GM12878 (cell line): ENCODE results near the gene CCDC28B. TPM values are rescaled to one million over a fixed set of nuclear protein-coding genes. Genes with fewer than 3 reads are reported as not detected.
A peak's percentile ranks its signal among the peaks of the same experiment; 100 is the strongest.

Experiments used
- ATAC-seq: fragments of 200-7000 bp; cut with Tn5 transposase; 3 replicates; pipeline ENCODE4 v1.9.1; 2020; ENCODE audit warnings: mild to moderate bottlenecking, moderate library complexity
- BruUV-seq: library from RNA; stranded (reverse); fragments of 400-500 nt; replicated peaks from 2 replicates; lab custom pipeline; 2021; lab: Mats Ljungman, UMichigan
- CTCF ChIA-PET: fragments of 300-600 bp; sonication (Branson Sonifier 250); formaldehyde crosslinking; extraction: SDS; loops from one replicate; lab custom pipeline; 2021; ENCODE audit warnings: inconsistent platforms; lab: Yijun Ruan, JAX
- POLR2A ChIA-PET: fragments of 350-600 bp; formaldehyde crosslinking; extraction: SDS; loops from one replicate; lab custom pipeline; 2021; ENCODE audit warnings: inconsistent platforms; lab: Charles Lee
- RAD21 ChIA-PET: fragments of 300-600 bp; sonication (Branson Sonifier 250); formaldehyde crosslinking; loops from one replicate; lab custom pipeline; 2023; ENCODE audit warnings: antibody characterized with exemption; ENCODE audit not compliant: unreplicated experiment; lab: Charles Lee
- SMC1A ChIA-PET: fragments of 300-600 bp; sonication (Branson Sonifier 250); formaldehyde crosslinking; loops from one replicate; lab custom pipeline; 2023; ENCODE audit not compliant: unreplicated experiment, uncharacterized antibody; lab: Charles Lee
- DNase-seq: peaks from one replicate; pipeline ENCODE4 v3.0.0-alpha.2; 2011; ENCODE audit warnings: low read depth, low spot score
- FAIRE-seq: peaks from 3 replicates; lab custom pipeline; 2011; peaks lifted over from hg19 to GRCh38; lab: Jason Lieb, UNC
- H2AFZ ChIP-seq: 2 replicates; pipeline ENCODE4 v1.6.0; 2011; ENCODE audit warnings: low read depth, low read length, control low read depth; ENCODE audit not compliant: control insufficient read depth
- H3K27ac ChIP-seq: 2 replicates; pipeline ENCODE4 v1.5.1; 2011; ENCODE audit warnings: control low read depth; ENCODE audit not compliant: control insufficient read depth, insufficient read depth
- H3K27me3 ChIP-seq, 2 experiments: replicated peaks in 1 of 2; 2 replicates each; pipeline versions ENCODE4 v1.6.0 to v1.6.1; 2011; ENCODE audit warnings: low read length in 1 of 2; ENCODE audit not compliant: control insufficient read depth in 2 of 2, insufficient read depth in 2 of 2
- H3K36me3 ChIP-seq, 2 experiments: 2 replicates each; pipeline ENCODE4 v1.5.1; 2011; ENCODE audit warnings: low read length in 1 of 2; ENCODE audit not compliant: control insufficient read depth in 2 of 2, insufficient read depth in 2 of 2
- H3K4me1 ChIP-seq: 2 replicates; pipeline ENCODE4 v1.6.1; 2011; ENCODE audit warnings: mild to moderate bottlenecking, low read length, moderate library complexity, mixed read lengths; ENCODE audit not compliant: control insufficient read depth, insufficient read depth
- H3K4me2 ChIP-seq: 2 replicates; pipeline ENCODE4 v1.6.0; 2011; ENCODE audit warnings: control low read depth; ENCODE audit not compliant: control insufficient read depth, insufficient read depth
- H3K4me3 ChIP-seq: fragments of 200-600 bp; sonication (generic); 2 replicates; pipeline ENCODE4 v1.5.1; 2016
- H3K79me2 ChIP-seq: 2 replicates; pipeline ENCODE4 v1.6.0; 2011; ENCODE audit warnings: low read length; ENCODE audit not compliant: control insufficient read depth, insufficient read depth
- H3K9ac ChIP-seq: 2 replicates; pipeline ENCODE4 v1.8.0; 2011; ENCODE audit warnings: low read length, control low read depth, mixed read lengths; ENCODE audit not compliant: control insufficient read depth, insufficient read depth
- H3K9me3 ChIP-seq: replicated peaks from 3 replicates; pipeline ENCODE4 v1.5.1; 2011; ENCODE audit warnings: mild to moderate bottlenecking, low read length; ENCODE audit not compliant: control insufficient read depth, insufficient read depth
- H4K20me1 ChIP-seq: 2 replicates; pipeline ENCODE4 v1.6.0; 2011; ENCODE audit not compliant: control insufficient read depth, insufficient read depth
- BHLHE40 ChIP-seq, 2 experiments: fragments of 450-650 bp in 1 of 2; IDR thresholded peaks; 2 replicates each; pipeline ENCODE4 v1.6.1; 2011 to 2017; ENCODE audit warnings: low read depth in 2 of 2, borderline replicate concordance in 1 of 2, improper control_type of control experiment in 1 of 2, low read length in 1 of 2, mild to moderate bottlenecking in 1 of 2
- BRCA1 ChIP-seq: IDR thresholded peaks from 2 replicates; pipeline ENCODE4 v1.6.1; 2011; ENCODE audit warnings: low read depth, low read length, improper control_type of control experiment
- MAX ChIP-seq: IDR thresholded peaks from 2 replicates; pipeline ENCODE4 v1.6.1; 2012; ENCODE audit warnings: low read depth, low read length, improper control_type of control experiment
- MLLT1 ChIP-seq: fragments of 450-650 bp; IDR thresholded peaks from 2 replicates; pipeline ENCODE4 v1.6.1; 2016; ENCODE audit warnings: mild to moderate bottlenecking
- NRF1 ChIP-seq: conservative IDR thresholded peaks from 2 replicates; pipeline ENCODE4 v1.6.1; 2011; ENCODE audit warnings: mild to moderate bottlenecking, low read depth, low read length, improper control_type of control experiment
- POLR2AphosphoS2 ChIP-seq: IDR thresholded peaks from 2 replicates; pipeline ENCODE4 v1.6.1; 2011; ENCODE audit warnings: low read depth, mild to moderate bottlenecking, low read length, improper control_type of control experiment, moderate library complexity
- REST ChIP-seq: IDR thresholded peaks from 2 replicates; pipeline ENCODE4 v1.6.1; 2012; ENCODE audit warnings: mild to moderate bottlenecking, low read depth, low read length
- ZBTB33 ChIP-seq: fragments of 450-650 bp; IDR thresholded peaks from 2 replicates; pipeline ENCODE4 v1.6.1; 2017; ENCODE audit warnings: mild to moderate bottlenecking
- WGBS: methylation state at CpG from one replicate; pipeline ENCODE4 v1.1.6; 2016; ENCODE audit warnings: low lambda C conversion rate; ENCODE audit not compliant: insufficient replicate concordance, insufficient coverage; ENCODE audit errors: missing lambda C conversion rate; 5-methylcytosine and 5-hydroxymethylcytosine counted together
- in situ Hi-C: fragments of 300-500 bp; cut with MboI; formaldehyde crosslinking; loops from 9 replicates; pipeline ENCODE4 v1.14.3; 2018; ENCODE audit warnings: mixed read lengths
- intact Hi-C: fragments of 100-400 bp; cut with micrococcal nuclease; formaldehyde crosslinking; loops from one replicate; pipeline ENCODE4 v1.14.2; 2022; ENCODE audit not compliant: unreplicated experiment
- polyA plus RNA-seq, 11 experiments: library from polyadenylated mRNA; depleted of rRNA in 4 of 11; unstranded in 6 of 11; stranded (reverse) in 5 of 11; fragments of >200 nt; fragmentation: Nextera tagmentation in 4 of 11; fragmentation: Illumina TruSeq in 1 of 11; extraction: Ambion mirVana in 4 of 11; extraction: Trizol in 1 of 11; gene quantifications; 1 replicate in 1 of 11; 2 replicates in 10 of 11; pipeline versions ENCODE4 v1.2.1 to v1.2.3, GENCODE V29; 2011 to 2016; ENCODE audit warnings: inconsistent platforms in 2 of 11, missing spikeins in 2 of 11, low read depth in 1 of 11
- total RNA-seq, 4 experiments: library from RNA; depleted of rRNA in 3 of 4; stranded (reverse); fragments of >200 nt in 3 of 4; fragmentation: Illumina TruSeq in 1 of 4; extraction: Trizol in 1 of 4; gene quantifications; 2 replicates each; pipeline versions ENCODE4 v1.2.1 to v1.2.3, GENCODE V29; 2013 to 2021

CCDC28B gene
- total and polyA plus RNA-seq, 10 of the 15 experiments (the other 5 are each of a cell fraction or from before 2014, with no cell fraction given): 10.5 to 135 (median 90.6) TPM

GRCh38 chr1:32239790-32240139 is 39.4 kb downstream of the CCDC28B start:
- no peak for DNase-seq
- in situ Hi-C loops (no loop called here), intact Hi-C loops (no loop called here)
- H4K20me1 ChIP-seq: no peaks in the 10 kb centered on the region
- no peak for ATAC-seq
- H3K4me2 ChIP-seq: no peak overlapping the region
- BruUV-seq: no TSS peak
- no peak for FAIRE-seq
- SMC1A ChIA-PET: interaction anchor here (1.1 to 5.2 kb wide), 11 partner anchors 9 to 166 kb away, joined by 3 to 37 read pairs (median 7); partner anchors contain the start of genes BSDC1 and TMEM39B
- CTCF ChIA-PET: interaction anchor here (0.6 to 6.0 kb wide), 15 partner anchors 9 to 161 kb away, joined by 3 to 50 read pairs (median 6); partner anchors contain the start of genes EIF3I, FAM167B, KPNA6 and LCK
- H2AFZ ChIP-seq: peak overlapping the region; percentile 89
- no peak overlapping the region for H3K4me3 ChIP-seq
- RAD21 ChIA-PET: interaction anchor here (1.4 to 3.8 kb wide), 5 partner anchors 15 to 133 kb away, joined by 3 to 34 read pairs (median 10); partner anchors contain the start of gene HDAC1
- POLR2A ChIA-PET: interaction anchor here (0.8 to 2.0 kb wide), 3 partner anchors 10 to 155 kb away, joined by 3 to 6 read pairs (median 5); partner anchors contain the start of gene BSDC1
- H3K27ac ChIP-seq: no peak overlapping the region
- WGBS: 93% methylated on average over 14 of the region's 20 CpGs
- no peaks in the 10 kb centered on the region for H3K9me3 ChIP-seq
- H3K9ac ChIP-seq: no peak overlapping the region; the same call in 1 of the 2 replicates
- TF ChIP-seq MLLT1: no peak
- TF ChIP-seq POLR2AphosphoS2: no peak
- no peak for TF ChIP-seq MAX
- TF ChIP-seq NRF1: no peak
- TF ChIP-seq BHLHE40 (IDR thresholded peaks at IDR 0.05; ENCODE audit: borderline replicate concordance in 1 of 2, low read depth in 2 of 2, low read length in 1 of 2): no peak
- TF ChIP-seq REST: no peak
- TF ChIP-seq ZBTB33: no peak
- TF ChIP-seq BRCA1: no peak
- H3K4me1 ChIP-seq: peaks cover 21% of the 10 kb centered on the region
- no peaks in the 10 kb centered on the region for H3K79me2 ChIP-seq
- no peaks in the 10 kb centered on the region for H3K27me3 ChIP-seq
- H3K36me3 ChIP-seq: no peaks in the 10 kb centered on the region
